Nephron progenitor cell (in vitro differentiated cells): ENCODE data around the gene EHD1.

ENCODE experiments used
- DNase-seq: peaks from one replicate; pipeline ENCODE4 v3.0.0; 2021
- H3K27ac Mint-ChIP-seq: 2 replicates; pipeline ENCODE4 v1.8.0; 2021; ENCODE audit warnings: mild to moderate bottlenecking, moderate library complexity, mixed read lengths
- H3K27me3 Mint-ChIP-seq: 2 replicates; pipeline ENCODE4 v1.8.0; 2021; ENCODE audit warnings: mild to moderate bottlenecking, low read depth, mixed read lengths; ENCODE audit not compliant: poor library complexity
- H3K36me3 Mint-ChIP-seq: 2 replicates; pipeline ENCODE4 v1.8.0; 2021; ENCODE audit warnings: low read depth, mixed read lengths
- H3K4me1 Mint-ChIP-seq: 2 replicates; pipeline ENCODE4 v1.8.0; 2021; ENCODE audit warnings: mixed read lengths
- H3K4me3 Mint-ChIP-seq: 2 replicates; pipeline ENCODE4 v1.8.0; 2021; ENCODE audit warnings: mild to moderate bottlenecking, moderate library complexity, mixed read lengths
- H3K9me3 Mint-ChIP-seq: 2 replicates; pipeline ENCODE4 v1.8.0; 2021; ENCODE audit warnings: mild to moderate bottlenecking, moderate library complexity, mixed read lengths
- CTCF ChIP-seq: fragments of 200-600 bp; sonication (generic); IDR thresholded peaks from 2 replicates; pipeline ENCODE4 v1.5.0; 2021; ENCODE audit warnings: antibody characterized with exemption

The EHD1 gene

GRCh38 chr11:64887234-64887756 is 8.9 kb upstream of the EHD1 start:
- Mint-ChIP-seq H3K27me3 (peaks cover 10% of the 10 kb centered on the region), H3K27ac (no peak overlapping the region)

GRCh38 chr11:64885367-64886286 is 7.2 kb upstream of the EHD1 start:
- Mint-ChIP-seq H3K4me3 (no peak overlapping the region), H3K36me3 (no peaks in the 10 kb centered on the region), H3K4me1 (peaks cover 48% of the 10 kb centered on the region), H3K27me3 (peaks cover 13% of the 10 kb centered on the region), H3K27ac (no peak overlapping the region), H3K9me3 (no peaks in the 10 kb centered on the region)
- no peak for DNase-seq
- TF ChIP-seq CTCF = no peak

More at GRCh38 chr11:64887234-64887756, 8.9 kb upstream of the EHD1 start:
- peaks cover 50% of the 10 kb centered on the region for H3K4me1 Mint-ChIP-seq
- no peak overlapping the region for H3K4me3 Mint-ChIP-seq
- no peak for DNase-seq
- TF ChIP-seq CTCF = no peak
- H3K9me3 Mint-ChIP-seq = no peaks in the 10 kb centered on the region
- no peaks in the 10 kb centered on the region for H3K36me3 Mint-ChIP-seq

GRCh38 chr11:64884019-64884418 is 5.6 kb upstream of the EHD1 start:
- Mint-ChIP-seq H3K36me3 (no peaks in the 10 kb centered on the region), H3K27ac (peak overlapping the region; percentile 10)

GRCh38 chr11:64883575-64883974 is 5.2 kb upstream of the EHD1 start:
- TF ChIP-seq CTCF = no peak
- Mint-ChIP-seq H3K9me3 (no peaks in the 10 kb centered on the region), H3K27ac (peak overlapping the region; percentile 10), H3K4me3 (no peak overlapping the region), H3K4me1 (peaks cover 50% of the 10 kb centered on the region), H3K27me3 (peaks cover 13% of the 10 kb centered on the region), H3K36me3 (no peaks in the 10 kb centered on the region)
- no peak for DNase-seq

More at GRCh38 chr11:64884019-64884418, 5.6 kb upstream of the EHD1 start:
- Mint-ChIP-seq H3K4me3 (no peak overlapping the region), H3K4me1 (peaks cover 51% of the 10 kb centered on the region), H3K9me3 (no peaks in the 10 kb centered on the region), H3K27me3 (peaks cover 13% of the 10 kb centered on the region)
- TF ChIP-seq CTCF = no peak
- DNase-seq = no peak

GRCh38 chr11:64882243-64882642 is 3.8 kb upstream of the EHD1 start:
- H3K27ac Mint-ChIP-seq = no peak overlapping the region
- H3K4me1 Mint-ChIP-seq = peaks cover 43% of the 10 kb centered on the region
- H3K27me3 Mint-ChIP-seq = peaks cover 17% of the 10 kb centered on the region
- DNase-seq = no peak
- no peak overlapping the region for H3K4me3 Mint-ChIP-seq
- H3K9me3 Mint-ChIP-seq = no peaks in the 10 kb centered on the region
- no peaks in the 10 kb centered on the region for H3K36me3 Mint-ChIP-seq
- TF ChIP-seq CTCF = no peak
